ENCODE measurements around the gene CNNM1.

CNNM1 gene

DNA sequence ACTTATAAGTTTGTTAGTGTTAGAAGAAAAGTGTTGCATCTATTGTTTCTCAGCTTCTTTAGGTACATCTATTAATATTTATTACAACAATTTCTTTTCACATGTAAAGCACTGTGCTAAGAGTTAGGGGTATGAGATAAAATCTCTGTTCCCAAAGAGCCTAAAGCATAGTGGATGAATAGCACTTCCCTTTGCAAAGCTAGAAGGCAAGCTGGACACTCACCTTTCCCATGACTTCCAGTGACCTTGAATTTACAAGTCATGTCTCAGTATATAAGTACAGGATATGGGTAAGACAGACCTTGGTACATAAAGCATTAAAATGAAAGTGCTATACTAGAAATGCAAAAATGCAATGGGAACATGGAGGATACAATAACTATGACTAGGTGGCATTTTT is 8.7 kb downstream of the CNNM1 start:
- DNase-seq (ENCODE audit: low read depth), result no peak

DNA sequence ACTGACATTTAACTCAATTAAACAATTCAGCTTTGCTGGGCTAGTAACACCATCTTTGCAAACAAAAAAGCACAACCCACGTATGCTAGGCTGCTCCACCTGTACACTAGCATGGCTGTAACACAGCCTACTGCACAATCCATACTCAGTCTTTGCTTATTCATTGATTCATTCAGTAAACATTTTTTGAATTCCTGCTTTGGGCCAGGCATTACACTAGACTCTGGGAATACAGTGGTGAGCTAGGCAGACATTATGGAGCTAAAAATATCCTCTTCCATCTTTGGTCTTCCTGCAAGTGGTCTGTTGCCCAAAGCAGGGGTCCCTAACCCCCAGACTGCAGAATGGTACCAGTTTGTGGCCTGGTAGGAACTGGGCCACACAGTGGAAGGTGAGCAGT is 9.9 kb downstream of the CNNM1 start:
- no peak for DNase-seq (ENCODE audit: low read depth)

DNA sequence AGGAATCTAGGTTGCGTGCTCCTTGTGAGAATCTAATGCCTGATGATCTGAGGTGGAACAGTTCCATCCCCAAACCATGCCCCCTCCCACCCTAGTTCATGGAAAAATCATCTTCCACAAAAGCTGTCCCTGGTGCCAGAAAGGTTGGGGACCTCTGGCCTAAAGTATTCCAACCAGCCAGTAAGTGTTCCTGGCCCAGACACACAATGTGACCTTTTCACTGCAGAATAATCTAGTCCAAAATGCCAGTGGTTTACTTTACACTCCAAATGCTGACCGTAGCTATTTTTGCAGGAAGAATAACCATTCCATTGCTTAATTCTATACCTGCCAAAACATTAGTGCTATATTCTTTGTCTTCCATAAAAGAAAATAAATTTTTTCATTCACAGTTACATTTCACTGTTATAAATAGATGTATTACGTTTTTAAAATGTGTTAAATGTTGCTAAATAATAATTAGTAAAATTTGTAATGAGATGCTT is 10.4 kb downstream of the CNNM1 start:
- DNase-seq (ENCODE audit: low read depth), result no peak

DNA sequence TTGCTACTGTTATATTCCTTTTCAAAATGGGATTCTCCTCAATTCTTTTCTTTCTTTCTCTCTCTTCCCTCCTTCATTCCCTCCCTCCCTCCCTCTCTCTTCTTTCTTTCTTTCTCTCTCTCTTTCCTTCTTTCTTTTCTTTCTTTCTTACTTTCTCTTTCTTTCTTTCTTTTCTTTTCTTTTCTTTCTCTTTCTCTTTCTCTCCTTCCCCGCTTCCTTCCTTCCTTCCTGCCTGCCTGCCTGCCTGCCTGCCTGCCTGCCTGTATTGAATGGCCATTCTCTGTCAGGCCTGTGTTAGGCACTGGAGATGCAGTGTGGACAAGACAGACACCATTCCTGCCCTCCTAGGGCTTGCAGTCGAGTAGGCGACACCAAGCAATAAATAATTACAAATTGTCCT is 11.5 kb downstream of the CNNM1 start:
- DNase-seq (ENCODE audit: low read depth), result no peak

DNA sequence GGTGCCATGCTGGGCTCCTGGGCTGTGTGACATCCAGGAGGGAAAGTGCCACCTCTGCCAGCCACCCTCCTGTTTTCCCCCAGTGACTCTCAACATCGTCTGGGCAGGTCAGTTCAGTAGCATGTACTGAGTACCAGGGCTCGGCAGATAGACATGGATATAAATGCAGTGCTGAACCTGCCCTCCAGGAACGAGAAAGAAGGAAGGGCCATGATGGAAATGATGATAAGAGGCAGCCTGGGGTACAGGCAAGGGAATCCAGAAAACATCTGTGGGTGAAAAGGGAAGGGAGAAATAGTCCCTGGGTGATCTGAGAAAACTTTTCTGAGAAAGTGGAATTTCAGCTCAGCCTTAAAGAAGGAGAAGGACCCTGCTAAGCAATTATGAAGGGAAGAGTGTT is 12.1 kb downstream of the CNNM1 start:
- DNase-seq (ENCODE audit: low read depth), result no peak

DNA sequence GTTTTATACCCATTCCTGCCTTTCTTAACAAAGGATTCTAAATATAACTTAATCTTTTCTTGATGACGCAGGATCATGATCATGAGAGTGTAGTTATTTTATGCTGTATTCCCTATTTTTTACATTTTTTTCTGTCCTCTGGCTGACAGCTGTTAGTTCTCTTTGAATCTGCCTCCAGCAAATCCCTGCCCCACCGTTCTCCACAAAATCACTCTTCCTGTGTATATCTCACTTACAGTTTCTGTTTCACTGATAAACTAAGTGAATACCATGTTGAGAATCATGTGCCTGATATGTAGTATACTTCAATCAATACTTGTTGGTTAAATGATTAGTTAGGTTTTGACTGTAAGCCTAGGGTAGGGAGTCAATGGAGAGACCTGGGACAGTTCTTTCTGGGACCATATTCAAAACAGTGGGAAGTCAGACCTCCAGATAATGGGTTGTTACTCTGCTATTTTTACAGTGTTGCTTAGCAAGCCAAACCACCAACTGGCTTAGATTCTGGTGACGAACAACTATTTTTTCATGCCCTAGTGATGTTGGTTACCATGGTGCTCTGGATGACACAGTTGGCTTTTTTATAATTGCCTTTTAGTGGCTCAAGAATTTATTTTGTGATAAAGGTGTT is 12.8 kb downstream of the CNNM1 start:
- DNase-seq (ENCODE audit: low read depth), result peak; percentile 50

DNA sequence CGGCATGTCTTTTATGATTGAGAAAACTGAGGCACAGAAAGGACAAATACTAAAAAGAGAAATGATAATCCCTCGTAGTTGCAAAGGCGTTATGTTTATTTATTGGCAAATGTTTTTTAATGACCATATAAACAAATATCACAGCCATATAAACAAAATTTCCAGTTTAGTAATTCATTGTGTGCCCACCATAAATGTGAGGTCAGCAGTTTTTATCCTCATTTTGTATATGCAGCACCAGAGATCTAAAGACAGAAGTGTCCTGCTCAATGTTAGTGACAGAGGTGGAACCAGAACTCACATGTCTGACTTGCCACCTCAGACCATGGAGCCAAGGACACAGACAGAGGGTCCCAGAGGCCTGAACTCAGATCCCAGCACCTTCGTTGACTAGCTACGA is 14.1 kb downstream of the CNNM1 start:
- no peak for DNase-seq (ENCODE audit: low read depth)

DNA sequence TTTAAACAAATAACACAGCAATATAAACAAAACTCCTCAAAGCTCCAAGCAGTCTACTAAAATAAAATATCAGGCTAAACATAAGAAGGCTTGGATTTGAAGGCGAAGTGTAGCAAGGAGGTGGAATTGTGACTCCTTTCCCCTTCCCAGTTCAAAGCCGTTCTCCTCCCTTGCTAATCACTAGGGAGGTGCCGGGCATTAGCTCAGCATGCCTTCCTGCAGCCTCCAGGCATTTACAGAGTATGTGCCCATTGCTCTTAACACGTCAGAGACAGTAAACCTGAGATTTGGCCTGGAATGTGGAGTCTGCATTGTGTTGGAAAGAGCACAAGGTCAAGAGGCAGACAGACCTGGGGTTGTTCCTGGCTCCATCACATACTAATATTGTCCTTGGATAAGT is 15.6 kb downstream of the CNNM1 start:
- DNase-seq (ENCODE audit: low read depth), result no peak

DNA sequence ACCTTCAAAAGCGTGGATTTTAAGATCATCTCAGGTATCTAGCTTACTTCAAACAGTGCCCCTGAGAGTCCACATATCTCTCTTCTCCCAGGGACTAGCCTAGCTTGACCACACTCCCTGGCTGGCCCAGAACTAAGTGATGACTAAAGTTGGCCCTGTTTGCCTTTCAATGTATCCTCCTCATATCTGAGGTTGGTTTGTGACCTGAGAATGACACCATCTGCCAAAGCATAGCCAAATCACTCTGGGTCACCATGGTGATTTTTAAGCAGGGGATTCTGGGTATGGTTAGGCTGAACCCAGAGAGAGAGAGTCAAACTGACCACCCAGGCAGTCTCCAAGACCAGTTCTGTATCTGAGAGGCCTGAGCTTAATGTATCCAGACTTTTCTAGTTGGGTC is 16.2 kb downstream of the CNNM1 start:
- no peak for DNase-seq (ENCODE audit: low read depth)

DNA sequence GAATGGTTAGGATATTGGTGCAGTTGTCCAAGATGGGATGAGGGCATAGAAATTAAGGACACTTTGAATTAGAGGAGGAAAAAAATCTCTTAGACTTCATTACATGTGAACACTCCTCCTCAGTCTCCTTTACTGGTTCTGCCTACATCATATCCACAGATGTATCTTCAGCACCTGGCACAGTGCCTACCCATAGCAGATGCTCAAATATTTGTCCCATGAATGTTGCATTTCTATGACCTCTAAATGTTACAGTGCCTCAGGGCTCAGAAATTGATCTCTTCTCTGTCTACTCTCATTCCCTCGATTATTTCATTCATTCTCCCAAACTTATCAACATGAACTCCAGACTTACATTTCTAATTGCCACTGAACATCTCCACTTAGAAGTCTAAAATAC is 17.1 kb downstream of the CNNM1 start:
- no peak for DNase-seq (ENCODE audit: low read depth)

DNA sequence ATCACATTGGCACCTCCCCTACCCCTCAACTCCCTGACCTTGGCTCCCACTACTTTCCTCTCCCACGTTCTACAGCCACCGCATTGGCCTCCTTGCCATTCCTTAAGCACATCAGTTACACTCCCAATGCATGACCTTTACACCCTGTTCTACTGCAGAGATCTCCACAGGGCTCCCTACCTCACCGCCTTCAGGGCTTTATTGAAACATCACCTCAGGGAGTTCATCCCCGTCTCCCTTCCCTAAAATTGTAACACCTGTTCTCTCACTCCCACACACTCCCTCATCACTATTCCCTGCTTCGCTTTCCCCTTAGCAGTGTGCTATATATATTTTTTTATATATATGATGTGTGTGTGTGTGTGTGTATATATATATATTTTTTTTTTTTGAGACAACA is 18.5 kb downstream of the CNNM1 start:
- DNase-seq (ENCODE audit: low read depth), result no peak

DNA sequence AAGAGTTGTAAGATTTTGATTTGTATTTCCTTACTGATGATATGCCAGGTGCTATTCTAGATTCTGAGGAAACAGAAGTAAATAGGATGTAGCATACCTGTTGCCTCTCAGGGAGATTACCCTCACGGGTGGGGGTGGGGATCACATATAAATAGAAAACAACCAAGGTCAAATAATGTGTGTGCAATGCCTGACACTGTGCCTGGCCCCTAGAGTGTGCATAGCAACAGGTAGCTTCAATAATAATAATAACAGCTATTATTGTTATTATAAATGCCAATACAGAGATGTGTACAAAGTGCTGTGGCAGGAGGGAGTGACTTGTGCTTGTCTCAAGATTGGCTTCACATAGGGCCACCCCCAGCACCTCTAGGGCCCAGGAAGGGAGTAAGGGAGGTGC is 24.0 kb downstream of the CNNM1 start:
- DNase-seq (ENCODE audit: low read depth), result no peak

DNA sequence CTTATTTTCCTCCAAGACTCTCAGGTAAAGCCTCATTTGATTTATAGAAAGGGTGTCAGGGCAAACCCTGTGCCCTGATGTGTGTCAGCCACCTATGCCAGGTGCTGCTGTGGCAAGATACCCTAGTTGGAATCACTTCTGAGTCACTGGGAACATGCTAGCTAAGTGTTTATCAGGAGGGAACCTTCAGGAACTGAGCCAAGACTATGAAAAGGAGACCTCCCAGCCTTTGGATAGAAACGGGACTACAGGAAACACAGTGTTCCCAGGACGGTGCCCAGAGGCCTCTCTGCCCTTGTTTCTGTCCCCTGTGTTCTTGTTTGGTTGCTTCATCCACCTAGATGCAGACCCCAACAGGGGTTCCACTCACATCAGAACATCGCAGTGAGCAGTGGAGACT is 28.5 kb downstream of the CNNM1 start:
- DNase-seq (ENCODE audit: low read depth), result no peak

DNA sequence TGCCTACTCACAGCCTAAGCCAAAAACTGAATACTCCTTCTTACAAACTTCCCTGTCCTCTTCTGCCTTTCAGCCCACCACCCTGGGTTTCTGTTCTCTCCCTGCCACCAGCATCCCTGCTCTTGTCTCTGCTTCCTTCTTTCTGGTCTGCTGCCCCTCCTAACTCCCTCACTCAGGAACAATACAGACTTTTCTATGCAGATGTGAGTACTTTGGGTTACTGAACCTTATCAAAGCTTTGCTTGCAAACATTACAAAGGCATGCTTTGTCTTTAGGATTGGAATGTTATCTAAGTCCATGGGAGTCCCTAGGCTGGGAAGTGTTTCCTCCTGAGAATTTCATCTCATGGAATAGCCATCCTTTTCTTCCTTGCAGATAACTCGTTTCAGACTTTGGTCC is 28.9 kb downstream of the CNNM1 start:
- DNase-seq (ENCODE audit: low read depth), result no peak

DNA sequence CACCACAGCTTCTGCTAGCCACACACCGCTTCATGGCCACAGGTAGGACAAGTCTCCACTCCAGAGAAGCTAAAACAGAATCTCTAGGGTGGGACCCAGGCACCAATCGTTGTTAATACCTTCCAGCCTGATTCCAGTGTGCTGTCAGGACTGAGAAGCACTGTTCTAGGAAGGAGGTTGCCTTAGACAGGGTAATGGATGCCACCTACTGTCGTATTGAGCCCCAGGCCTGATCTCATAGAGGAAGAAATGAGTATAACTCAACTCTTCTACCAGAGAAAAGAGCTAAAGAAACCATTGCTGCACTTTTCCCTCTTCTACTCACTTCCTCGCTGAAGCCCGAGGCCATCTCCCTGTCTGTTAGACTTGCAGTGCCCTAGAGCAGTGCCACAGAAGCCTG is 31.8 kb downstream of the CNNM1 start:
- DNase-seq (ENCODE audit: low read depth), result no peak

DNA sequence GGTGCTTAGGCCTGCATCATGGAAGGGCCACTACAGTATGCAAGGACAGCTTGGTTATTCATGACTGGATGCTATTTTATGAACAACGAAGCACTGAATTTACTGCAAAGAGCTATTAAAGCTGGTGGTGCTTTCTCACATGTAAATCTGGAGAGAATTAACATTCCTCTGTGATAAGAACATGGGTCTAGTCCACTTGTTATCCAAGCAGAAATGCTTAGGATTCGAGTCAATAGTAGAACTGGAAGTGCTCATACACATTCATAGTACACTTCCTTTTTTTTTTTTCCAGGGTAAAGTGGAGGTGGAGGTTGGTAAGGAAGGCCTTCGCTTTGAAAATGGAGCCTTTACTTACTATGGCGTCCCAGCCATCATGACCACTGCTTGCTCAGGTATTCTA is 35.0 kb downstream of the CNNM1 start:
- no peak for DNase-seq (ENCODE audit: low read depth)

DNA sequence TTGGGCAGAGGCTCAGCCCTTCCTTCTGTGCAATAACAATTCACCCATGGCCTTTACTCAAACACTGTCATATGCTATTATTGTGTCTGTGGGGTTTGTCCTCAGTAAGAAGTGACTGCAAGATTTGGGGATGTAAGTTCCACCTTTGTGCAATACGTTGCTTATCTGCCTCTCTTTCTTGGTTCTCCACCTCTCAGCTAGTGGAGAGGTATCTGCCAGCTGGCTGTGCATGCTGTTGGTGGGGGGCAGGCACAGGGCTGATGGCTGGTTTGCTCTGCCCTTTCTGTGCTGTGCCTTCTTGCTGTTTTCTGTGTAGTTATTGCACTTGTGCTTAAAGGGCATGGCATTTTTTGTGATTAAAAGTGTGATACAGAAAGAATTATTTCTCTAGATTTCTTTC is 36.2 kb downstream of the CNNM1 start:
- DNase-seq (ENCODE audit: low read depth), result no peak

DNA sequence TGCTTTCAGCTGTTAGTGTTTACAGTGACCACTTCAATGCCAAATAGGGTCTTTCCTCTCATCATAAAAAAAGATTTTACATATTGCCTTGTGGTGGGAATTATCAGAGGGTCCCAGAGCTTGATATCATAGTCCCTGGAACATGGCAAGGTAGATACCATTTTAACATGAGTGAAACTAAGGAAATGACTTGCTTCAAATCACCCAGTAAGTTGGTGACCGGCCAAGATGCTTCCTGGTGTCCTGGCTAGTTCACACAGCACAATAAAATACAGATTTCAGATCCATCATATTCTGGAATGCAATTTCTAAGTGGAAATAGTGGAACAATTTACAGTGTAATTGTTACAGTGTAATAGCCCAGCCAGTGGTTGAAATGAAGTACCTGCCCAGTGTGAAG is 36.6 kb downstream of the CNNM1 start:
- DNase-seq (ENCODE audit: low read depth), result no peak

DNA sequence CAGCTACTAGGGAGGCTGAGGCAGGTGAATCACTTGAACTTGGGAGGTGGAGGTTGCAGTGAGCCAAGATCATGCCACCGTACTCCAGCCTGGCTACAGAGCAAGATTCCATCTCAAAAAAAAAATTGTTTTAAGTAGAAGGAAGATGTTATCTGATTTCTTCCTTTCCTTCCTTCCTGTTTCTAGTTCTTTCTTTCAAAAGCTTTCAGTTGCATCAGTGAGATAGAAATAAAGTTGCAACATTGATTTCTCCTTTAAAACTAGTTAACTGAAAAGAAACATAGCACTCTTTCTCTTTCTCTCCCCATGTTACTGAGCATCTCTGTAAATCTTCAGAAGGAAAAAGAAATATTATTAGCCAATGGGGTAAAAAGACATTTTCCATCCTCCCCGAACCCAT is 37.5 kb downstream of the CNNM1 start:
- no peak for DNase-seq (ENCODE audit: low read depth)

DNA sequence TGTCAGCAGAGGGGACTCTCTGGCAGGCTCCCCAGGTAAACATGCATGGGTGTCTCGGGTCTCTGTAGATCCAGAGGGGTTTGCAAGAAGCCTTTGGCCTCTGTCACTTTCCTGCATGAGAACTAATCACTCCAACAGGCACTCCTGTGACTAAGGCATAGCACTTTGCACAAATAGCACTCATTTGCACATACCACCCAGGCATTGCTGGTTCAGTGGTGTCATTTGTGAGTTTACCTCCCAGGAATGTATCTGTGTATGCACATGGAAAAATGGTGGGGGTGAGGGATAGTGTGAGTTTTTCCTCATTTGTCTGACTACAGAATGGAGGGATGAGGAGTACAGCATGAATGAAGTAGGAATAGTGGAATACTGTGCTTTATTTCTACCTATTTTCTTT is 39.5 kb downstream of the CNNM1 start:
- DNase-seq (ENCODE audit: low read depth), result no peak

DNA sequence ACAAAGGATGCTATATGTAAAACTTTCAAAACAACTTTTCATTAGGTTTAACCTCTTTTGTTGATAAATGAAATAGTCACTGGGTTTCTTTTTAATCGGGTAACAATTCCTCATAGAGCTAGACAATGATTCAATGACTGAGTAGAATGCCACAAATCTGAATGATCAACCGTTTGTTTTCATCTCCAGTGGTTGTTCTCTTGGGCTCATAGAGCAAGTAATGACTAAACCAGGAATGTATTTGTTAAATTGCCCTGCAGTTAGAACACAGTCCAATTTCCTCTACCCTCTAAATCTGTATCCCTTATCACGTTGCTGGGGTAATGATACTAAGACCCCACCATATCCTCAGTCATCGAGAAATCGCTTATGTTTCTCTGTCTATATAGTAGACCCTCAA is 40.0 kb downstream of the CNNM1 start:
- DNase-seq (ENCODE audit: low read depth), result no peak

DNA sequence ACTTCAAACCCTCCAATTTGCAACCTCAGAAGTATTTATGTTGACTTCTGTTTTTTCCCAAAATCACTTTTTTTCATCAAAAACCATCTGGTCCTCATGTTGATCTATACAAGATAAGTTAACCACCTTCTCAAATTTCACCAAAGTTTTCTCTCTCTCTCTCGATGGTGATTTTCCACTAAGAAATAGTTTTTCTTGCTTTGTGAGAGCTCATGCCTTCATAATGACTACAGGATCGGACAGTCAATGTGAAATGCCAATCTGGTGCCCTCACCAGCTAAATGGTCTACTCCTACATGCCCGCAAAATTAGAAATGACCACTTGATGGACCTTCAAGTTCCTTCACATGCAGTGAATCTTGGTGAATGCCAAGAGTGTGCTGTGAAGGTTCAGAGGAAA is 40.4 kb downstream of the CNNM1 start:
- no peak for DNase-seq (ENCODE audit: low read depth)

DNA sequence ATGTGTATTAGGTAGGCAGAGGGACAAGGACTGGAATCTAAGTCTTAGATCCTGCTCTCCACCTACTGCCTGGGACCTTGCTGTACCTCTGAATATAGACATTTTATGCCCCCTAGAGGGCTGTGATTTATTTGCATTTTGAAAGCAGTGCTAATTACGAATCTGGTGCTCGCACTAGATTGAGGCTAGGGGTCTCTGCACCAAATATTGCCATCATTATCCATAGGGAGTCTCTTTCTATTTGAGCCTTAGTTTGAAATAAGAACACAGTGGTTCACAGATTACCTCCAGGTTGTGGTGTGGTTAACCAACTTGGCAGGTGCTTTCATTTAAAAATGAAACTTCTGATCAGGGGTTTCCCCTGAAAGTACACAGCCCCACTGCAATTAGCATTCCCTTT is 41.8 kb downstream of the CNNM1 start:
- DNase-seq (ENCODE audit: low read depth), result no peak

DNA sequence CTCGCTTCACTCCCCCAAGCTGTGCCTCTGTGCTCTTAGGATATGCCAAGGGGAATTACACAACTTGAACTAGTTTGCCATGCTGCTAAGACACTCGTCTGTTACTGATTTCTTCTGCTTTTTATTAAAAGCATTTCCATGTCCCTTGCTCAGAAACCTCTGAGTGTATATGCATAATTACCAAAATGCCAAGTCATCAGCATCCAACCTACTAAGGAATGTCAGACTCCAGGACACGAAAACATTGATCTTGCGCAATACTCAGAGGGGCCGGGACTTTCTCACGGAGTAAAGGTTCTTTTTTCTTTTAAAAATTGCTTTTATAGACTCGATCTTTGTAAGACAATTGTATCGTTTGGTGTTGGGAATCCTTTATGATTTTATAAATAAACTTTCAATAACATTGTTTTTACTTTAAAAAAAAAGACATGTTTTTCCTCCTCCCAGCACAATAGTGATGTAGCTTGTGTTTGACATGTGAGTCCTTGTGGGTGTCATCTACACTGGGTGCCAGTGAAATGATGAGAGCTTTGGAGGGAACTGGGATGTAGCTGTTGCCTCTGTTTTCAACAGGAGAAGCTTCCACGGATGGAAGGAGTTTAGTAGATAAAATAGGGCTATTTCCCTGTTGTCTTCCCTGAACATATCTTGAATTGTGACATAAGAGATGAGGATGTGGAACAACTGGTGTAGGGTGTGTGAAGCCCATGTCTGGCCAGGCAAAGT is 43.6 kb downstream of the CNNM1 start:
- DNase-seq (ENCODE audit: low read depth), result no peak

Measured in GM04503 (cell line).